SU-DHL-6 (cell line): ENCODE results near the gene PPP1R14C.

Source experiments
- H2AFZ ChIP-seq: fragments of 200-600 bp; sonication (generic); 2 replicates; pipeline ENCODE4 v1.6.1; 2014; ENCODE audit warnings: low read depth, mild to moderate bottlenecking, moderate library complexity, mixed read lengths, antibody characterized with exemption, low read length; ENCODE audit not compliant: severe bottlenecking
- H3F3A ChIP-seq: fragments of 200-600 bp; shearing (Covaris generic); 2 replicates; pipeline ENCODE4 v1.6.0; 2016; ENCODE audit warnings: antibody characterized with exemption, mild to moderate bottlenecking; ENCODE audit not compliant: insufficient read depth
- H3K27ac ChIP-seq: fragments of 200-600 bp; sonication (generic); 2 replicates; pipeline ENCODE4 v1.5.1; 2016; ENCODE audit warnings: low read depth, mild to moderate bottlenecking, low read length, moderate library complexity, mixed read lengths
- H3K27me3 ChIP-seq: fragments of 200-600 bp; sonication (generic), shearing (Covaris generic); 2 replicates; pipeline ENCODE4 v1.6.0; 2014; ENCODE audit warnings: mild to moderate bottlenecking, low read length
- H3K36me3 ChIP-seq: fragments of 200-600 bp; sonication (generic); 2 replicates; pipeline ENCODE4 v1.6.1; 2014; ENCODE audit warnings: mild to moderate bottlenecking, low read length, mixed read lengths
- H3K4me2 ChIP-seq: fragments of 300-600, 200-600 bp; shearing (Covaris generic), sonication (generic); 2 replicates; pipeline ENCODE4 v1.6.0; 2014; ENCODE audit warnings: low read length, low read depth, mild to moderate bottlenecking; ENCODE audit not compliant: poor library complexity, severe bottlenecking
- H3K4me3 ChIP-seq: fragments of 200-600 bp; sonication (generic); 2 replicates; pipeline ENCODE4 v1.5.1; 2014; ENCODE audit warnings: antibody characterized with exemption, low read length, mild to moderate bottlenecking, mixed read lengths; ENCODE audit not compliant: insufficient read depth, poor library complexity, severe bottlenecking
- H3K79me2 ChIP-seq: fragments of 200-600 bp; sonication (generic); 2 replicates; pipeline ENCODE4 v1.6.1; 2014; ENCODE audit warnings: mild to moderate bottlenecking, low read length, moderate library complexity; ENCODE audit not compliant: insufficient read depth
- H3K9ac ChIP-seq: fragments of 200-600 bp; sonication (generic); 2 replicates; pipeline ENCODE4 v1.7.0; 2014; ENCODE audit warnings: mild to moderate bottlenecking, low read length
- H3K9me2 ChIP-seq: fragments of 200-600 bp; sonication (generic); replicated peaks from 2 replicates; pipeline ENCODE4 v1.6.1; 2014; ENCODE audit warnings: low read length; ENCODE audit not compliant: insufficient read depth
- H3K9me3 ChIP-seq: fragments of 200-600 bp; sonication (generic); 2 replicates; pipeline ENCODE4 v1.6.1; 2014; ENCODE audit warnings: low read length, mixed read lengths; ENCODE audit not compliant: insufficient read depth
- H4K20me1 ChIP-seq: fragments of 200-600 bp; sonication (generic); 2 replicates; pipeline ENCODE4 v1.6.1; 2014; ENCODE audit warnings: low read depth, mild to moderate bottlenecking, antibody characterized with exemption, low read length, moderate library complexity, mixed read lengths
- CTCF ChIP-seq: fragments of 200-600 bp; sonication (generic); IDR thresholded peaks from one replicate; pipeline ENCODE4 v1.5.1; 2017; ENCODE audit warnings: antibody characterized with exemption, mild to moderate bottlenecking, low read length, moderate library complexity; ENCODE audit not compliant: insufficient read depth, poor library complexity, severe bottlenecking
- EZH2phosphoT487 ChIP-seq: fragments of 200-600 bp; sonication (generic), shearing (Covaris generic); conservative IDR thresholded peaks from 2 replicates; pipeline ENCODE4 v1.6.1; 2018; ENCODE audit warnings: mild to moderate bottlenecking, antibody characterized with exemption, low read length, moderate library complexity, mixed read lengths

Gene PPP1R14C

DNA sequence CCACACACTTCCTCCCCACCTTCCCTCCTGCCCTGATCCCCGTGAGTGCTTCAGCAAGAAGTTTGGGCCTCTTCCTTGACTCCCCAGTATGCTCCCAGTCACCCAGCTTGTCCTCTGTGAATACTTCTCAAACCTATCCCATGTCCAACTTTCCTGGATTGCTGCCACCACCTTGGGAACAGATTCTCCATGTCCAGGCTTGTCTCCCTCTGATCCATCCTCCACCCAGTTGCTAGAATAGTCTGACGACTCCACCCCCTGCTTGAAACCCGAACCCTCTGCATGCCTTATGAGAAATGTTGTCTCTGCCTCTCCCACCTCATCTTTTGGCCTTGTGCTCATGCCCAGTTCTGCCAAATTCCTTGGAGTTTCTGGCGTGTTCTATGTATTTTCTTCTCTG is 108.0 kb downstream of the PPP1R14C start:
- no peak for TF ChIP-seq CTCF
- TF ChIP-seq EZH2phosphoT487, result no peak
- no peak overlapping the region for H3K4me3 ChIP-seq
- no peaks in the 10 kb centered on the region for H4K20me1 ChIP-seq
- H2AFZ ChIP-seq, result no peak overlapping the region
- H3K27ac ChIP-seq, result no peak overlapping the region
- no peaks in the 10 kb centered on the region for H3K9me3 ChIP-seq
- H3K79me2 ChIP-seq, result no peaks in the 10 kb centered on the region
- H3K27me3 ChIP-seq, result no peaks in the 10 kb centered on the region
- no peak overlapping the region for H3K9ac ChIP-seq
- no peaks in the 10 kb centered on the region for H3K9me2 ChIP-seq
- H3F3A ChIP-seq, result no peaks in the 10 kb centered on the region
- H3K36me3 ChIP-seq, result no peaks in the 10 kb centered on the region
- H3K4me2 ChIP-seq, result no peak overlapping the region

DNA sequence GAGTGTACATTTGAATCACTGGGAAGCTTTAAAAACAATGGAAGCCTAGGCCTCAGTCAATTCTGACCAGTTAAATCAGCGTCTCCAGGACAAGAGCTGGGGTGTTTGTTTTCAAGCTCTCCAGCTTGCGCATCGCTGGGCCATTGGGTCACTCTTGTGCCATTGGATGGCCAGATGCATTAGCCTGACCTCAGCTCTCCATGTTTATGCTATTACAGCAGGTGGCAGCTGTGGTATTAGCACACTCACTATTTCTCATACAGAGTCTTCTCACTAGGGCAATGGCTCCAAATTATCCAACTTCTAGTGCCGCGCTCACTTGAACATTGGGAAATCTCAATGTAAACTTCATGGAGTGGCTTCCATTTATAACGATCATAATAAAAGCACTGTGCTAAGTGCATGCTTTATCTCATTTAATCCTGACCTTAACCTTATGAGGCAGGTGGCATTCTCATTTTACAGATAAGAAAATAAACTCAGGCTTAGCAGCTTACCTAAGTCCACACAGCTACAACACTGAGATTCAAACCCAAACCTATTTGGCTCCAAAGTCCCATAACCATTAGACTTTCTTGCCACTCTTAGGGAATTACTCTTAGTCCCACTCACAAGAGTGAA is 108.8 kb downstream of the PPP1R14C start:
- Histone ChIP-seq H3K9ac (no peak overlapping the region), H3K9me3 (no peaks in the 10 kb centered on the region), H4K20me1 (no peaks in the 10 kb centered on the region), H3K4me3 (no peak overlapping the region), H3K79me2 (no peaks in the 10 kb centered on the region), H3K27ac (no peak overlapping the region), H3K9me2 (no peaks in the 10 kb centered on the region), H3F3A (no peaks in the 10 kb centered on the region), H3K27me3 (no peaks in the 10 kb centered on the region), H2AFZ (no peak overlapping the region), H3K36me3 (no peaks in the 10 kb centered on the region), H3K4me2 (no peak overlapping the region)
- TF ChIP-seq CTCF, result no peak
- TF ChIP-seq EZH2phosphoT487, result no peak

DNA sequence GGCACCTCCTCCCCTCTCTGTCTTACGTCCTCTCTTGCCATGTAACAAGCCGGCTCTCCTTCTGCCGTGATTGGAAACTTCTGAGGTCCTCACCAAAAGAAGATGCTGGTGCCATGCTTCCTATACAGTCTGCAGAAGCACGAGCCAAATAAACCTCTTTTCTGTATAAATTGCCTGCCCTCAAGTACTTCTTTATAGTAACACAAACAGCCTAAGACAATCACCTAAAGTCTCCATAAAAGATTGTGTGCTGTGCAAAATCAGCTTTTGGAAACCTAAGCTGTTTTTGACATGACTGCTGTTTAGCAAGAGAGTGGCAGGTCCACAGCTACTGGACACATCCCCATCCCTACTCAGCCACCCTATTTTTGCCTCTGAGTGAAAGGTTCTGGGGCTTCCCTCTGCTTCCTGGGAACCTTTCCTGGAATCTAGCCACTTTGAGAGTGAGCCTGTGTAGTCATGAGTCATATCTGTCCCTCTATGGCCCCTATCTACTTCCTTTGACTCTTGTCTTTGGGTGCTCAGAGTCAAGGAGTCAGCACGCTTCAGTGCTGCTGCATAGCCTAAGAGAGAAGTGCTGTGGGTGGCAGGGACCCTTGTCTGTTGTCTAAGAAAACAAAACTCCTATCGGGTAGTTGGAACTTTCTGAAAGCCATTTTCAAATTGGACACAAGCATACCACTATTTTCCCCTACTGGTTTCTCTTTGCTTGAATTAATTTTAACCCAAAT is 110.0 kb downstream of the PPP1R14C start:
- H3K4me2 ChIP-seq, result no peak overlapping the region
- no peak overlapping the region for H3K9ac ChIP-seq
- no peaks in the 10 kb centered on the region for H3F3A ChIP-seq
- H3K4me3 ChIP-seq, result no peak overlapping the region
- H3K27me3 ChIP-seq, result no peaks in the 10 kb centered on the region
- TF ChIP-seq EZH2phosphoT487 (no peak), CTCF (no peak)
- H3K9me2 ChIP-seq, result no peaks in the 10 kb centered on the region
- no peaks in the 10 kb centered on the region for H3K79me2 ChIP-seq
- H2AFZ ChIP-seq, result no peak overlapping the region
- no peaks in the 10 kb centered on the region for H4K20me1 ChIP-seq
- H3K36me3 ChIP-seq, result no peaks in the 10 kb centered on the region
- H3K27ac ChIP-seq, result no peak overlapping the region
- H3K9me3 ChIP-seq, result no peaks in the 10 kb centered on the region
